K562 (cell line): Measurements from ENCODE around the gene DDIT3. TPM values are rescaled to one million over a fixed set of nuclear protein-coding genes. Genes with fewer than 3 reads are reported as not detected.

Experiments used
- E4F1 ChIP-seq: fragments of 250-450 bp; sonication (Bioruptor Pico); IDR thresholded peaks from 2 replicates; pipeline ENCODE4 v1.5.0; 2021; ENCODE audit warnings: mild to moderate bottlenecking, borderline replicate concordance
- ETV5 ChIP-seq: sonication (generic); formaldehyde crosslinking; IDR thresholded peaks from 2 replicates; pipeline ENCODE4 v1.4.0; 2020; ENCODE audit warnings: low read depth, mild to moderate bottlenecking, missing genetic modification reagents
- HDAC8 ChIP-seq: fragments of 450-650 bp; IDR thresholded peaks from 2 replicates; pipeline ENCODE4 v1.6.1; 2016; ENCODE audit warnings: mild to moderate bottlenecking, missing genetic modification characterization, moderate library complexity, missing compliant biosample characterization
- KAT7 ChIP-seq: sonication (generic); formaldehyde crosslinking; IDR thresholded peaks from 2 replicates; pipeline ENCODE4 v1.8.0; 2022; ENCODE audit warnings: missing genetic modification reagents, mild to moderate bottlenecking, borderline replicate concordance
- PATZ1 ChIP-seq: fragments of 250-450 bp; sonication (Bioruptor Pico); IDR thresholded peaks from 2 replicates; pipeline ENCODE4 v1.5.0; 2020; ENCODE audit warnings: mild to moderate bottlenecking, borderline replicate concordance
- RBM17 ChIP-seq: fragments of 200-400 bp; formaldehyde crosslinking; IDR thresholded peaks from 2 replicates; pipeline ENCODE4 v1.6.1; 2017; ENCODE audit warnings: low read depth, mild to moderate bottlenecking, low read length, borderline replicate concordance
- RBM39 ChIP-seq: fragments of 200-400 bp; formaldehyde crosslinking; optimal IDR thresholded peaks from 2 replicates; pipeline ENCODE3; 2018; ENCODE audit warnings: low read depth, low read length
- SETDB1 ChIP-seq: IDR thresholded peaks from one replicate; pipeline ENCODE4 v1.6.1; 2012; ENCODE audit warnings: low read length, control low read depth, inconsistent platforms
- TFAM ChIP-seq: fragments of 250-450 bp; sonication (Bioruptor Pico); conservative IDR thresholded peaks from 2 replicates; pipeline ENCODE4 v1.5.0; 2021; ENCODE audit warnings: mild to moderate bottlenecking, moderate library complexity
- polyA plus RNA-seq, 8 experiments: library from polyadenylated mRNA; depleted of rRNA in 4 of 8; stranded (reverse) in 5 of 8; unstranded in 3 of 8; fragments of >200 nt; fragmentation: Nextera tagmentation in 2 of 8; fragmentation: Illumina TruSeq in 1 of 8; extraction: Ambion mirVana in 2 of 8; extraction: Trizol in 1 of 8; gene quantifications; 2 replicates each; pipeline versions ENCODE4 v1.2.1 to v1.2.3, GENCODE V29; 2011 to 2014; ENCODE audit warnings: inconsistent platforms in 1 of 8, missing spikeins in 1 of 8
- total RNA-seq, 7 experiments: library from RNA; depleted of rRNA in 6 of 7; stranded (reverse); fragments of >200 nt in 6 of 7; fragmentation: Illumina TruSeq in 2 of 7; extraction: Trizol in 2 of 7; gene quantifications; 2 replicates each; pipeline versions ENCODE4 v1.2.1 to v1.2.3, GENCODE V29; 2011 to 2021; ENCODE audit warnings: low replicate concordance in 1 of 7
- TF ChIP-seq, protein P1 (sequence below): fragments of 450-650 bp; IDR thresholded peaks from 2 replicates; pipeline ENCODE4 v1.6.1; 2018; ENCODE audit not compliant: partially characterized antibody
- TF ChIP-seq, protein P2 (sequence below): fragments of 450-650 bp; IDR thresholded peaks from 2 replicates; pipeline ENCODE4 v1.6.1; 2016; ENCODE audit warnings: antibody characterized with exemption

The DDIT3 gene
- total and polyA plus RNA-seq, 9 of the 15 experiments (the other 6 are each of a cell fraction or from before 2014, with no cell fraction given) = 59.1 to 272 (median 89.9) TPM

GRCh38 chr12:57518920-57519795 is 1.2 kb downstream of the DDIT3 start (continued):
- no peak for TF ChIP-seq HDAC8 (tag)
- TF ChIP-seq RBM39 = no peak
- no peak for TF ChIP-seq PATZ1
- TF ChIP-seq TFAM (CRISPR knock-in tag) = no peak
- TF ChIP-seq, protein P1, sequence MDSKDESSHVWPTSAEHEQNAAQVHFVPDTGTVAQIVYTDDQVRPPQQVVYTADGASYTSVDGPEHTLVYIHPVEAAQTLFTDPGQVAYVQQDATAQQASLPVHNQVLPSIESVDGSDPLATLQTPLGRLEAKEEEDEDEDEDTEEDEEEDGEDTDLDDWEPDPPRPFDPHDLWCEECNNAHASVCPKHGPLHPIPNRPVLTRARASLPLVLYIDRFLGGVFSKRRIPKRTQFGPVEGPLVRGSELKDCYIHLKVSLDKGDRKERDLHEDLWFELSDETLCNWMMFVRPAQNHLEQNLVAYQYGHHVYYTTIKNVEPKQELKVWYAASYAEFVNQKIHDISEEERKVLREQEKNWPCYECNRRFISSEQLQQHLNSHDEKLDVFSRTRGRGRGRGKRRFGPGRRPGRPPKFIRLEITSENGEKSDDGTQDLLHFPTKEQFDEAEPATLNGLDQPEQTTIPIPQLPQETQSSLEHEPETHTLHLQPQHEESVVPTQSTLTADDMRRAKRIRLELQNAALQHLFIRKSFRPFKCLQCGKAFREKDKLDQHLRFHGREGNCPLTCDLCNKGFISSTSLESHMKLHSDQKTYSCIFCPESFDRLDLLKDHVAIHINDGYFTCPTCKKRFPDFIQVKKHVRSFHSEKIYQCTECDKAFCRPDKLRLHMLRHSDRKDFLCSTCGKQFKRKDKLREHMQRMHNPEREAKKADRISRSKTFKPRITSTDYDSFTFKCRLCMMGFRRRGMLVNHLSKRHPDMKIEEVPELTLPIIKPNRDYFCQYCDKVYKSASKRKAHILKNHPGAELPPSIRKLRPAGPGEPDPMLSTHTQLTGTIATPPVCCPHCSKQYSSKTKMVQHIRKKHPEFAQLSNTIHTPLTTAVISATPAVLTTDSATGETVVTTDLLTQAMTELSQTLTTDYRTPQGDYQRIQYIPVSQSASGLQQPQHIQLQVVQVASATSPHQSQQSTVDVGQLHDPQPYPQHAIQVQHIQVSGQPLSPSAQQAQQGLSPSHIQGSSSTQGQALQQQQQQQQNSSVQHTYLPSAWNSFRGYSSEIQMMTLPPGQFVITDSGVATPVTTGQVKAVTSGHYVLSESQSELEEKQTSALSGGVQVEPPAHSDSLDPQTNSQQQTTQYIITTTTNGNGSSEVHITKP = no peak
- no peak for TF ChIP-seq KAT7
- TF ChIP-seq E4F1 (CRISPR knock-in tag) = no peak
- TF ChIP-seq, protein P2, sequence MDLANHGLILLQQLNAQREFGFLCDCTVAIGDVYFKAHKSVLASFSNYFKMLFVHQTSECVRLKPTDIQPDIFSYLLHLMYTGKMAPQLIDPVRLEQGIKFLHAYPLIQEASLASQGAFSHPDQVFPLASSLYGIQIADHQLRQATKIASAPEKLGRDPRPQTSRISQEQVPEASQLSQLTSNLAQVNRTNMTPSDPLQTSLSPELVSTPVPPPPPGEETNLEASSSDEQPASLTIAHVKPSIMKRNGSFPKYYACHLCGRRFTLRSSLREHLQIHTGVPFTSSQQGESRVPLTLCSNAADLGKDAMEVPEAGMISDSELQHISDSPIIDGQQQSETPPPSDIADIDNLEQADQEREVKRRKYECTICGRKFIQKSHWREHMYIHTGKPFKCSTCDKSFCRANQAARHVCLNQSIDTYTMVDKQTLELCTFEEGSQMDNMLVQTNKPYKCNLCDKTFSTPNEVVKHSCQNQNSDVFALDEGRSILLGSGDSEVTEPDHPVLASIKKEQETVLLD = no peak
- TF ChIP-seq SETDB1 = no peak
- TF ChIP-seq RBM17 = no peak
- TF ChIP-seq ETV5 = peak; percentile 44; the same call in 1 of the 2 replicates
